ENCODE results near the gene SLC2A13. TPM values are rescaled to one million over a fixed set of nuclear protein-coding genes. Genes with fewer than 3 reads are reported as not detected.

The SLC2A13 gene
- total RNA-seq, 2 donors from 2014 or later = 14.5 to 20.0 TPM

DNA sequence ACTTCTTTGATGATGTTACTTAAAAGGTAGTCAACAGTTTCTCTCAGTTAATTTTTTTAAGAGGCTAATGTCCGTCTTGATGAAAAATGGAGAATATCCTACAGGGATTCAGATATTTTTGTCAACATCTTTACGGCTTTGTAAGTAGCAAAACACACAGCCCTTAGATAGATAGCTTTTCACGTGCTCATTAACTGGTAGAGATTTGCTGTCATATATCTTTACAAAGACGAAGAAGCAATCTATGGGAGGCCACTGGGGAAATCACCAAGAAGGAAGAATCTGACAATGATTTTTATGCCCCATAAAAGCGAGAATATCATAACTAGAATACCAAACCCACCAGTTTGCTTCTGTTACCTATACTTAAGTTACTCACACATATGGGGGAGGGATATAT, 121.2 kb downstream of the SLC2A13 start:
- Histone ChIP-seq H3K27me3 (replicated peaks; ENCODE audit: insufficient read depth) (no peaks in the 10 kb centered on the region), H3K9me3 (no peaks in the 10 kb centered on the region), H3K4me1 (ENCODE audit: control insufficient read depth in 1 of 2, low read depth in 2 of 2) (no peaks in the 10 kb centered on the region), H3K4me3 (no peak overlapping the region), H3K36me3 (no peaks in the 10 kb centered on the region), H3K27ac (no peak overlapping the region)
- TF ChIP-seq, protein P1, sequence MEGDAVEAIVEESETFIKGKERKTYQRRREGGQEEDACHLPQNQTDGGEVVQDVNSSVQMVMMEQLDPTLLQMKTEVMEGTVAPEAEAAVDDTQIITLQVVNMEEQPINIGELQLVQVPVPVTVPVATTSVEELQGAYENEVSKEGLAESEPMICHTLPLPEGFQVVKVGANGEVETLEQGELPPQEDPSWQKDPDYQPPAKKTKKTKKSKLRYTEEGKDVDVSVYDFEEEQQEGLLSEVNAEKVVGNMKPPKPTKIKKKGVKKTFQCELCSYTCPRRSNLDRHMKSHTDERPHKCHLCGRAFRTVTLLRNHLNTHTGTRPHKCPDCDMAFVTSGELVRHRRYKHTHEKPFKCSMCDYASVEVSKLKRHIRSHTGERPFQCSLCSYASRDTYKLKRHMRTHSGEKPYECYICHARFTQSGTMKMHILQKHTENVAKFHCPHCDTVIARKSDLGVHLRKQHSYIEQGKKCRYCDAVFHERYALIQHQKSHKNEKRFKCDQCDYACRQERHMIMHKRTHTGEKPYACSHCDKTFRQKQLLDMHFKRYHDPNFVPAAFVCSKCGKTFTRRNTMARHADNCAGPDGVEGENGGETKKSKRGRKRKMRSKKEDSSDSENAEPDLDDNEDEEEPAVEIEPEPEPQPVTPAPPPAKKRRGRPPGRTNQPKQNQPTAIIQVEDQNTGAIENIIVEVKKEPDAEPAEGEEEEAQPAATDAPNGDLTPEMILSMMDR (IDR thresholded peaks at IDR 0.05) = no peak
- no peak for DNase-seq (ENCODE audit: low spot score)
- ATAC-seq (ENCODE audit: insufficient number of reproducible peaks, low FRiP score, low read depth) = no peak

DNA sequence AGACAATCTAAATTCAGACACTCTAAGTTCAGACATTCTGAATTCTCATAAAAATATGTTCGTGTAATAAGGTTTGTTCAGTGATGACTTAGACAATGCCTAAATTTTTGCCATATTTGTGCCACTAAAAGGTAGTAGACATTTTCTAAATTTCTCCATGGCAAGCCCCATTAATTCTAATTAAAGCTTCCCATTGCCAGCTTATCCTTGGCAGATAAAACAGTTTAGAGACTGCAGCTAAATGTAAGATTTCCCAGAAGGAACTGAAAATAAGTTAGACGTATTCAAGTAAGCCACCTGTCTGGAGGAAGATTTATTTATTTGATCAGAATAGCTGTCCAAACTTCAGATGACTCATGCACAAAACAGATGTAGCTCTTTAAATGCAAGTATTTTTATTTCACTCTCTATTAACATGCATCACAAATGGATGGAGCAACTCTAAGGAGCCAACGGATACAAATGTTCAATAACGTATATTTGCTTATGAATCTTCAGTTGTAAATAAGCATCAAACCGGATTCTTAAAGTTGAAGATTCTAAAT, 130.4 kb downstream of the SLC2A13 start:
- Histone ChIP-seq H3K36me3 (no peaks in the 10 kb centered on the region), H3K4me1 (ENCODE audit: control insufficient read depth in 1 of 2, low read depth in 2 of 2) (no peaks in the 10 kb centered on the region), H3K4me3 (no peak overlapping the region), H3K27me3 (replicated peaks; ENCODE audit: insufficient read depth) (no peaks in the 10 kb centered on the region), H3K9me3 (peaks cover 2% of the 10 kb centered on the region), H3K27ac (no peak overlapping the region)
- DNase-seq (ENCODE audit: low spot score) (no peak), ATAC-seq (ENCODE audit: insufficient number of reproducible peaks, low FRiP score, low read depth) (no peak)
- TF ChIP-seq, protein P1 (IDR thresholded peaks at IDR 0.05) = no peak

DNA sequence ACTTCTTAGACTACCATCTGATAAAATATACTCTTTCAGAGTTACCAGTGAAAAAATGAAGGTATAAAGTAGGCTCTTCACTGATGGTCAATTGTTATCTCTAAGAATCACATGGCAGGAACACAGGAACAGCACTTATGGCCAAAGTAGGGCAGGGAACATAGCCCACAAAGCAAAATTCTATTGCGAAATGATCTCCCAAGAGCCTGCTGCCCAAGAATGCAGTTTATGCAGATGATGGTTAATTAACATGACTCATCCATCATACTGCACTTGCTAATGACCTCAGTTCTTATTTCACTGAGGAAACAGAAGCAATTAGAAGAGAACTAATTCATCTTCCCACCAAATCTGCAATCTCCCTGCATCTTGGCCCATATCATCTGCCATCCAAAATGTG, 133.8 kb downstream of the SLC2A13 start:
- no peaks in the 10 kb centered on the region for H3K27me3 ChIP-seq (replicated peaks; ENCODE audit: insufficient read depth)
- TF ChIP-seq, protein P1 (IDR thresholded peaks at IDR 0.05) = no peak
- peaks cover 0 to 2% of the 10 kb centered on the region in 2 donors for H3K4me1 ChIP-seq (ENCODE audit: control insufficient read depth in 1 of 2, low read depth in 2 of 2)
- no peak for DNase-seq (ENCODE audit: low spot score)
- H3K9me3 ChIP-seq = peaks cover 4% of the 10 kb centered on the region
- no peaks in the 10 kb centered on the region for H3K36me3 ChIP-seq
- no peak for ATAC-seq (ENCODE audit: insufficient number of reproducible peaks, low FRiP score, low read depth)
- H3K27ac ChIP-seq = no peak overlapping the region
- H3K4me3 ChIP-seq = no peak overlapping the region

DNA sequence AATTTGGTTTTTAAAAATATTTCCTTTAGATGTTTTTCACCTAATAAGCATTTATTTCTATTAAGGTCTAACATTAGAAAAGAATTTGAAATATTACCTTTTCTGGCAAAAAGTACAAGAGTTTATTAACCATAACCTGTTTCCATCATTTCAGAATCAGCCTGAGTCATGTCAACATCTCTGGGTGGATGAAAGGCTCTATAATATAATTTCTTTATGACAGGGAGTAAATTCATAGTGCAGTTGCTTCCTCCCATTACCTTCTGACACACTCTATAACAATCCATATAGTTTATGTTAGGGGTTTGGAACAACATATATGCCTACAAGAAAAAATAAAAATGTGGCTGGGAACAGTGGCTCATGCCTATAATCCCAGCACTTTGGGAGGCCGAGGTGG, 134.5 kb downstream of the SLC2A13 start:
- Histone ChIP-seq H3K4me3 (no peak overlapping the region), H3K36me3 (no peaks in the 10 kb centered on the region), H3K27ac (no peak overlapping the region), H3K27me3 (replicated peaks; ENCODE audit: insufficient read depth) (no peaks in the 10 kb centered on the region), H3K9me3 (peaks cover 4% of the 10 kb centered on the region), H3K4me1 (ENCODE audit: control insufficient read depth in 1 of 2, low read depth in 2 of 2) (peaks cover 0 to 2% of the 10 kb centered on the region in 2 donors)
- no peak for ATAC-seq (ENCODE audit: insufficient number of reproducible peaks, low FRiP score, low read depth)
- DNase-seq (ENCODE audit: low spot score) = no peak
- TF ChIP-seq, protein P1 (IDR thresholded peaks at IDR 0.05) = no peak

DNA sequence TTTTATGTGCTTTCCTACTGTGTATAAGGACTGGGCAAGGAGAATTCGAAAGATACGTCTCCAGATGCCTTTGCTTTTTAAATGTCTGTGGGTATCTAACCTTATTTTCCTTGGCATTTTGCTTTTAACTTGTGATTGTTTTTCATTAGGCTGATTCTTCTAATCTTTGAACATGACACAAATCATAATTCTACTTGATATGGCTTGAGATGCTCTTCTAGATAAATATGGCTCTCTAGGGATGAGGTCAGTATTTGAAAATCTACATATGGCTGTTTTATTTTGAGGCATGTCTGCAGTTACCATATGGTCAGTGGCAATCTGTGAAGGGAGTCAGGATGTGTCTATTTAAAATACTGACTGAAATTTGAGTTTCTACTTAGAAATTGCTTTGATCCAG, 139.2 kb downstream of the SLC2A13 start:
- DNase-seq (ENCODE audit: low spot score) = no peak
- H3K27ac ChIP-seq = no peak overlapping the region
- no peak for ATAC-seq (ENCODE audit: insufficient number of reproducible peaks, low FRiP score, low read depth)

More for the DNA sequence above, 139.2 kb downstream of the SLC2A13 start:
- H3K4me3 ChIP-seq = no peak overlapping the region
- TF ChIP-seq, protein P1 (IDR thresholded peaks at IDR 0.05) = no peak
- no peaks in the 10 kb centered on the region for H3K36me3 ChIP-seq
- peaks cover 4% of the 10 kb centered on the region for H3K9me3 ChIP-seq
- H3K4me1 ChIP-seq (ENCODE audit: control insufficient read depth in 1 of 2, low read depth in 2 of 2) = peaks cover 0 to 2% of the 10 kb centered on the region in 2 donors
- no peaks in the 10 kb centered on the region for H3K27me3 ChIP-seq (replicated peaks; ENCODE audit: insufficient read depth)

Measured in thoracic aorta (tissue), 2 donors.